ENCODE data around the gene PDE6A.
A peak's percentile ranks its signal among the peaks of the same experiment; 100 is the strongest.

Gene PDE6A

DNA sequence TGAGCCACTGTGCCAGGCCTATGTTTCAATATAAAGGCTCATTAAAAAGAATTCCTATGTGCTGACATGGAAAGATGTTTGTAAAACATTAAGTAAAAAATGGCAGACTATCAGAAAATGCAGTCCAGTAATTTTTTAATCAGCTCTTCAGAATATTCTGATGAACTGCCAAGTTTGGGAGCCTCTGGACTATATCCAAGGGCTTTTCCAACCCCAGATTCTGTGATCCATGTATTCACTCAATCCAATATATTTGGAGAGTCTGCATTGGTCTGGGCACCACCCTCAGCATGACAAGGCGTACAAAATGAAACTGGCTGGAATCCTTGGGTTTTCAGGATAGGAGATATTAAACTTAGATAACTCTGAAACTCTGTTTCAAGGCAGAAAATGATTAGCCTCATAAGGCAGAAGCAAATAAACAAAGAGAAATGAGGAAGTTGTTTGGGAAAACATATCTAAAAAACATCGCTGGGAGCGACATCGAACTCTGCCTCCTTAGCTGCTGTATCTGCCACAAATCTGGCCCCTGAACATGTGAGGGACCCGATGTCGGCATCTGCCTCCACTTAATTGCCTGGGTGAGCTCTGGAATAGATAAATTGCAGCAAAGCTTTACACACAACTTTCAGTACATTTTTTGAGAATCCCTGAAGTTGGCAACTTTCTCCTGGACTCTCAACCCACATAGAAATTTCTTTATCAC, 14.4 kb downstream of the PDE6A start:
- Histone ChIP-seq H3K18ac (ENCODE audit: low read depth in 1 of 2, low read length in 2 of 2) (no peak overlapping the region), H3K27ac (ENCODE audit: low read length, poor library complexity, severe bottlenecking) (no peak overlapping the region)
- 95% methylated on average over 6 of the region's 6 CpGs for WGBS

DNA sequence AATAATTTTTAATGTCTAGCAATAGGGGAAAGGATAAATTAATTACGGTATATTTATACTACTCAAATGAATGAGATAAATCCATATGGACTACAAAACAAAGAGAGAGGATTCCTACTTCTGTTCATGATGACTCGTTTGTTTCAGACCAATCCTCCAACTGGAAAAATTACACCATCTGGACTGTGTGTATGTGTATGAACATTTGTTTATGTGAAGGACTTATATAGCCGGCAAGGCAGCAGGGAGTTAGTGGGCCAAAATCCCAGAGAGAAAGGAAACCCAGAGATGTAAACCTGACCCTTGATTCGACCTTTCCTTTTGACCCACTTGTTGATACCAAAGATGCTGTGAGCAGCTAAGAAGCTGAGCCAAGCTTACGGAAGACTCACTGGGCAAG, 20.1 kb downstream of the PDE6A start:
- 48% methylated on average over 3 of the region's 5 CpGs for WGBS
- peak; percentile 71 for DNase-seq
- Histone ChIP-seq H2BK15ac (ENCODE audit: low read depth, poor library complexity, severe bottlenecking) (no peak overlapping the region), H3K27me3 (ENCODE audit: control insufficient read depth in 1 of 2, insufficient read depth in 1 of 2, low read length in 2 of 2) (peaks cover 0 to 8% of the 10 kb centered on the region in 2 experiments), H2BK120ac (ENCODE audit: low read depth, low read length) (no peak overlapping the region), H3K4me3 (ENCODE audit: insufficient read depth in 1 of 2, low read depth in 1 of 2, low read length in 2 of 2) (no peak overlapping the region), H4K8ac (ENCODE audit: low read length) (no peak overlapping the region), H3K9me3 (ENCODE audit: control insufficient read depth, low read length) (no peaks in the 10 kb centered on the region), H2AK5ac (ENCODE audit: low read length, severe bottlenecking) (no peak overlapping the region), H2BK5ac (ENCODE audit: low read depth, low read length, poor library complexity, severe bottlenecking) (no peak overlapping the region), H3K23ac (ENCODE audit: low read length in 2 of 2) (no peak overlapping the region), H3K36me3 (ENCODE audit: control insufficient read depth in 1 of 2, insufficient read depth in 2 of 2, low read depth in 1 of 2, low read length in 2 of 2) (no peaks in the 10 kb centered on the region), H2BK12ac (ENCODE audit: low read length in 2 of 2) (no peak overlapping the region), H3K18ac (ENCODE audit: low read depth in 1 of 2, low read length in 2 of 2) (no peak overlapping the region), H3K27ac (ENCODE audit: low read length, poor library complexity, severe bottlenecking) (no peak overlapping the region), H3K4me1 (ENCODE audit: control insufficient read depth, insufficient read depth, low read depth, low read length) (peaks cover 2% of the 10 kb centered on the region), H3K4ac (ENCODE audit: low read depth in 1 of 2, low read length in 2 of 2) (no peak overlapping the region), H3K14ac (ENCODE audit: low read length in 2 of 2) (no peak overlapping the region), H3K4me2 (ENCODE audit: low read length, poor library complexity, severe bottlenecking) (no peak overlapping the region), H4K91ac (ENCODE audit: low read length) (no peak overlapping the region), H2AFZ (ENCODE audit: low read depth, low read length) (no peak overlapping the region), H3K79me1 (replicated peaks; ENCODE audit: low read length, poor library complexity, severe bottlenecking) (no peaks in the 10 kb centered on the region), H3K9ac (ENCODE audit: low read length) (no peak overlapping the region)

More for the DNA sequence above, 14.4 kb downstream of the PDE6A start:
- Histone ChIP-seq H4K91ac (ENCODE audit: low read length) (no peak overlapping the region), H3K4me1 (ENCODE audit: control insufficient read depth, insufficient read depth, low read depth, low read length) (no peaks in the 10 kb centered on the region), H3K79me1 (replicated peaks; ENCODE audit: low read length, poor library complexity, severe bottlenecking) (no peaks in the 10 kb centered on the region), H3K4ac (ENCODE audit: low read depth in 1 of 2, low read length in 2 of 2) (no peak overlapping the region), H3K27me3 (ENCODE audit: control insufficient read depth in 1 of 2, insufficient read depth in 1 of 2, low read length in 2 of 2) (peaks cover 0 to 29% of the 10 kb centered on the region in 2 experiments), H2BK15ac (ENCODE audit: low read depth, poor library complexity, severe bottlenecking) (no peak overlapping the region), H3K23ac (ENCODE audit: low read length in 2 of 2) (no peak overlapping the region), H2AK5ac (ENCODE audit: low read length, severe bottlenecking) (no peak overlapping the region), H2BK120ac (ENCODE audit: low read depth, low read length) (no peak overlapping the region), H3K9me3 (ENCODE audit: control insufficient read depth, low read length) (no peaks in the 10 kb centered on the region), H3K4me3 (ENCODE audit: insufficient read depth in 1 of 2, low read depth in 1 of 2, low read length in 2 of 2) (peak overlapping the region in 1 of 2 experiments; percentile 74), H3K4me2 (ENCODE audit: low read length, poor library complexity, severe bottlenecking) (no peak overlapping the region), H3K36me3 (ENCODE audit: control insufficient read depth in 1 of 2, insufficient read depth in 2 of 2, low read depth in 1 of 2, low read length in 2 of 2) (no peaks in the 10 kb centered on the region), H2BK12ac (ENCODE audit: low read length in 2 of 2) (no peak overlapping the region), H3K14ac (ENCODE audit: low read length in 2 of 2) (no peak overlapping the region), H2AFZ (ENCODE audit: low read depth, low read length) (no peak overlapping the region), H2BK5ac (ENCODE audit: low read depth, low read length, poor library complexity, severe bottlenecking) (no peak overlapping the region), H3K9ac (ENCODE audit: low read length) (peak overlapping the region; percentile 73), H4K8ac (ENCODE audit: low read length) (no peak overlapping the region)
- no peak for DNase-seq

DNA sequence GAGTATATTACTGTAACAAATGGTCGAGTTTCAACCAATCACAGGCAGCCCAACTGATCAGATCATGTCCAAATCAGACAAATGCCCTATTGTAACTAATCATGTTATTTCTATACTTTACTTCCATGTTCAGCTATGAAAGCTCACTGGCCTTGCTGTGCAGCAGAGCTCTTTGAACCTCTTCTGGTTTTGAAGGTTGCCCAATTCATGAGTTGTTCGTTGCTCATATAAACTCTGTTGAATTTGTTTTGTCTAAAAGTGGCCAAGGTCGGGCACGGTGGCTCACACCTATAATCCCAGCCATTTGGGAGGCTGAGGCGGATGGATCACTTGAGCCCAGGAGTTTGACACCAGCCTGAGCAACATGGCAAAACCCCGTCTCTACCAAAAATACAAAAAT, 21.6 kb downstream of the PDE6A start:
- Histone ChIP-seq H3K4me2 (ENCODE audit: low read length, poor library complexity, severe bottlenecking) (no peak overlapping the region), H3K9ac (ENCODE audit: low read length) (no peak overlapping the region), H2BK5ac (ENCODE audit: low read depth, low read length, poor library complexity, severe bottlenecking) (no peak overlapping the region), H4K91ac (ENCODE audit: low read length) (no peak overlapping the region), H3K14ac (ENCODE audit: low read length in 2 of 2) (no peak overlapping the region), H3K4me1 (ENCODE audit: control insufficient read depth, insufficient read depth, low read depth, low read length) (peaks cover 2% of the 10 kb centered on the region), H3K4ac (ENCODE audit: low read depth in 1 of 2, low read length in 2 of 2) (no peak overlapping the region), H2AK5ac (ENCODE audit: low read length, severe bottlenecking) (no peak overlapping the region), H3K23ac (ENCODE audit: low read length in 2 of 2) (no peak overlapping the region), H3K79me1 (replicated peaks; ENCODE audit: low read length, poor library complexity, severe bottlenecking) (no peaks in the 10 kb centered on the region), H3K36me3 (ENCODE audit: control insufficient read depth in 1 of 2, insufficient read depth in 2 of 2, low read depth in 1 of 2, low read length in 2 of 2) (no peaks in the 10 kb centered on the region), H3K27ac (ENCODE audit: low read length, poor library complexity, severe bottlenecking) (no peak overlapping the region), H2BK15ac (ENCODE audit: low read depth, poor library complexity, severe bottlenecking) (no peak overlapping the region), H3K27me3 (ENCODE audit: control insufficient read depth in 1 of 2, insufficient read depth in 1 of 2, low read length in 2 of 2) (peaks cover 0 to 11% of the 10 kb centered on the region in 2 experiments), H3K4me3 (ENCODE audit: insufficient read depth in 1 of 2, low read depth in 1 of 2, low read length in 2 of 2) (no peak overlapping the region), H2BK120ac (ENCODE audit: low read depth, low read length) (no peak overlapping the region), H2AFZ (ENCODE audit: low read depth, low read length) (no peak overlapping the region), H3K9me3 (ENCODE audit: control insufficient read depth, low read length) (no peaks in the 10 kb centered on the region), H3K18ac (ENCODE audit: low read depth in 1 of 2, low read length in 2 of 2) (no peak overlapping the region), H4K8ac (ENCODE audit: low read length) (no peak overlapping the region), H2BK12ac (ENCODE audit: low read length in 2 of 2) (no peak overlapping the region)
- 93% methylated on average over 6 of the region's 6 CpGs for WGBS
- no peak for DNase-seq

GRCh38 chr5:149921597-149921996, 23.0 kb downstream of the PDE6A start:
- H3K36me3 ChIP-seq (ENCODE audit: control insufficient read depth in 1 of 2, insufficient read depth in 2 of 2, low read depth in 1 of 2, low read length in 2 of 2): no peaks in the 10 kb centered on the region
- H2AK5ac ChIP-seq (ENCODE audit: low read length, severe bottlenecking): no peak overlapping the region
- no peak overlapping the region for H3K23ac ChIP-seq (ENCODE audit: low read length in 2 of 2)
- H3K4me2 ChIP-seq (ENCODE audit: low read length, poor library complexity, severe bottlenecking): no peak overlapping the region
- H2BK12ac ChIP-seq (ENCODE audit: low read length in 2 of 2): no peak overlapping the region
- H3K9ac ChIP-seq (ENCODE audit: low read length): no peak overlapping the region
- no peak overlapping the region for H3K18ac ChIP-seq (ENCODE audit: low read depth in 1 of 2, low read length in 2 of 2)
- peaks cover 4% of the 10 kb centered on the region for H3K4me1 ChIP-seq (ENCODE audit: control insufficient read depth, insufficient read depth, low read depth, low read length)
- H3K14ac ChIP-seq (ENCODE audit: low read length in 2 of 2): no peak overlapping the region
- H3K4ac ChIP-seq (ENCODE audit: low read depth in 1 of 2, low read length in 2 of 2): no peak overlapping the region
- no peak overlapping the region for H2BK120ac ChIP-seq (ENCODE audit: low read depth, low read length)
- H3K9me3 ChIP-seq (ENCODE audit: control insufficient read depth, low read length): no peaks in the 10 kb centered on the region
- peaks cover 0 to 11% of the 10 kb centered on the region in 2 experiments for H3K27me3 ChIP-seq (ENCODE audit: control insufficient read depth in 1 of 2, insufficient read depth in 1 of 2, low read length in 2 of 2)
- H3K4me3 ChIP-seq (ENCODE audit: insufficient read depth in 1 of 2, low read depth in 1 of 2, low read length in 2 of 2): no peak overlapping the region
- H2AFZ ChIP-seq (ENCODE audit: low read depth, low read length): no peak overlapping the region
- H3K79me1 ChIP-seq (replicated peaks; ENCODE audit: low read length, poor library complexity, severe bottlenecking): no peaks in the 10 kb centered on the region
- no peak overlapping the region for H2BK15ac ChIP-seq (ENCODE audit: low read depth, poor library complexity, severe bottlenecking)
- no peak overlapping the region for H3K27ac ChIP-seq (ENCODE audit: low read length, poor library complexity, severe bottlenecking)
- no peak for DNase-seq
- no peak overlapping the region for H4K91ac ChIP-seq (ENCODE audit: low read length)
- no peak overlapping the region for H4K8ac ChIP-seq (ENCODE audit: low read length)
- H2BK5ac ChIP-seq (ENCODE audit: low read depth, low read length, poor library complexity, severe bottlenecking): no peak overlapping the region
- WGBS: no CpG with 5 or more reads among the region's 3 CpGs

Measured in mesenchymal stem cell (in vitro differentiated cells and primary cell).